ENCODE measurements around the gene SLC16A12.
"Not testable (repeated sequence)": the region's sequence is repeated elsewhere in the genome, so short reads cannot be mapped to it uniquely, and the experiment has no call there.

DNA sequence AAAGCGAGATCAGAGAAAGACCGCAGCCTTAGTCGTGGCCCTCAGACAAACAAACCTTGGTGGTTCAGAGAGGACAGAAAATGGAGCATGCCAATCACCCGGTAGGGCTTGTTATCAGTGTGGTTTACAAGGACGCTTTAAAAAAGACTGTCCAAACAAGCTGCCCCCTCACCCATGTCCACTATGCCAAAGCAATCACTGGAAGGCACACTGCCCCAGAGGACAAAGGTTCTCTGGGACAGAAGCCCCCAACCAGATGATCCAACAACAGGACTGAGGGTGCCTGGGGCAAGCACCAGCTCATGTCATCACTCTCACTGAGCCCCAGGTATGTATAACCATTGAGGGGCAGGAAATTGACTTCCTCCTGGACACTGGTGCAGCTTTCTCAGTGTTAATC, 126.1 kb downstream of the SLC16A12 start:
- not testable (repeated sequence) for TF ChIP-seq POLR2AphosphoS5 (IDR thresholded peaks at IDR 0.05; ENCODE audit: low read depth, low read length); POLR2A (IDR thresholded peaks at IDR 0.05; ENCODE audit: low read depth, low read length); PAX5 (IDR thresholded peaks at IDR 0.05; ENCODE audit: insufficient read depth, low read length, severe bottlenecking); TAF1 (IDR thresholded peaks at IDR 0.05; ENCODE audit: low read depth, low read length); SPI1 (IDR thresholded peaks at IDR 0.05; ENCODE audit: low read depth, low read length); POU2F2 (IDR thresholded peaks at IDR 0.05; ENCODE audit: low read depth, low read length)
